Mesothelial cell of epicardium (in vitro differentiated cells): ENCODE measurements around the gene SMIM14. TPM values are rescaled to one million over a fixed set of nuclear protein-coding genes. Genes with fewer than 3 reads are reported as not detected.
A peak's percentile ranks its signal among the peaks of the same experiment; 100 is the strongest.

ENCODE experiments used
- DNase-seq, 2 experiments: peaks; one replicate each; pipeline ENCODE4 v3.0.0; 2021; ENCODE audit warnings: low spot score in 2 of 2; ENCODE audit not compliant: unreplicated experiment in 2 of 2
- H3K27ac Mint-ChIP-seq: 2 replicates; pipeline ENCODE4 v1.8.0; 2021; ENCODE audit warnings: mixed read lengths
- H3K27me3 Mint-ChIP-seq: 2 replicates; pipeline ENCODE4 v1.8.0; 2021; ENCODE audit warnings: low read depth, mixed read lengths
- H3K36me3 Mint-ChIP-seq: 2 replicates; pipeline ENCODE4 v1.8.0; 2021; ENCODE audit warnings: mixed read lengths
- H3K4me1 Mint-ChIP-seq: 2 replicates; pipeline ENCODE4 v1.8.0; 2021; ENCODE audit warnings: mixed read lengths
- H3K4me3 Mint-ChIP-seq: 2 replicates; pipeline ENCODE4 v1.8.0; 2021; ENCODE audit warnings: mild to moderate bottlenecking, moderate library complexity, mixed read lengths
- H3K9me3 Mint-ChIP-seq: 2 replicates; pipeline ENCODE4 v1.8.0; 2021; ENCODE audit warnings: mixed read lengths
- total RNA-seq: library from RNA; stranded (reverse); gene quantifications from 3 replicates; pipeline ENCODE4 v1.2.1, GENCODE V29; 2021
- TF ChIP-seq, protein P1 (sequence below): fragments of 200-600 bp; sonication (generic); IDR thresholded peaks from one replicate; pipeline ENCODE4 v1.5.0; 2021; ENCODE audit warnings: antibody characterized with exemption; ENCODE audit not compliant: unreplicated experiment

Gene SMIM14
- total RNA-seq, 1 donor from 2014 or later = 15.9 TPM

DNA sequence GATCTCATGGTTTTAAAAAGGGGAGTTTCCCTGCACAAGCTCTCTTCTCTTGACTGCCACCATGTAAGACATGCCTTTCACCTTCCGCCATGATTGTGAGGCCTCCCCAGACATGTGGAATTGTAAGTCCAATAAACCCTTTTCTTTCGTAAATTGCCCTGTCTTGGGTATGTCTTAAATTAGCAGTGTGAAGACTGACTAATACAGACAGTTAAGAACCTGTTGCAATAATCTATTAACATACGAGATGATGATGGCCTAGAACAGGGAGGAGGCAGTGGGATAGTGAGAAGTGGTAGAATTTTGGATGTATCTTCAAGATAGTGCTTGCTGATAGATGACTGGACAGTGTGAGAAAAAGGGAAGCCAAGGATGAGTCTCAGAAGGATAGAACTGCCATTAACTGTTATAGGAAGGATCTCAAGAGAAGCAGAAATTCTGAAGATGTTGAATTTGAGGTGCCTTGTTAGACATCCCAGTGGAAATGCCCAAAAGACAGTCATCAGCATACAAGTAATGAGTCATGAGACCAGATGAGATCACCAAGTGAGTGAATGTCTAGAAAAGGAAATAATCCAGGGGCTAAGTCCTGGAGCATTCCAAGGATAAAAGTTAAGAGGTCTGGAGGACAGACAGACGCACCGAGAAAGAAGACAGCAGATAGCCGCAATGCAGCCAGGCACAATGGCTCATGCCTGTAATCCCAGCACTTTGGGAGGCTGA lies 72.6 kb downstream of the SMIM14 start:
- DNase-seq = no peak
- peaks cover 10% of the 10 kb centered on the region for H3K4me1 Mint-ChIP-seq
- peaks cover 10% of the 10 kb centered on the region for H3K9me3 Mint-ChIP-seq
- no peak overlapping the region for H3K27ac Mint-ChIP-seq
- no peak overlapping the region for H3K4me3 Mint-ChIP-seq
- H3K36me3 Mint-ChIP-seq = peaks cover 19% of the 10 kb centered on the region
- TF ChIP-seq, protein P1, sequence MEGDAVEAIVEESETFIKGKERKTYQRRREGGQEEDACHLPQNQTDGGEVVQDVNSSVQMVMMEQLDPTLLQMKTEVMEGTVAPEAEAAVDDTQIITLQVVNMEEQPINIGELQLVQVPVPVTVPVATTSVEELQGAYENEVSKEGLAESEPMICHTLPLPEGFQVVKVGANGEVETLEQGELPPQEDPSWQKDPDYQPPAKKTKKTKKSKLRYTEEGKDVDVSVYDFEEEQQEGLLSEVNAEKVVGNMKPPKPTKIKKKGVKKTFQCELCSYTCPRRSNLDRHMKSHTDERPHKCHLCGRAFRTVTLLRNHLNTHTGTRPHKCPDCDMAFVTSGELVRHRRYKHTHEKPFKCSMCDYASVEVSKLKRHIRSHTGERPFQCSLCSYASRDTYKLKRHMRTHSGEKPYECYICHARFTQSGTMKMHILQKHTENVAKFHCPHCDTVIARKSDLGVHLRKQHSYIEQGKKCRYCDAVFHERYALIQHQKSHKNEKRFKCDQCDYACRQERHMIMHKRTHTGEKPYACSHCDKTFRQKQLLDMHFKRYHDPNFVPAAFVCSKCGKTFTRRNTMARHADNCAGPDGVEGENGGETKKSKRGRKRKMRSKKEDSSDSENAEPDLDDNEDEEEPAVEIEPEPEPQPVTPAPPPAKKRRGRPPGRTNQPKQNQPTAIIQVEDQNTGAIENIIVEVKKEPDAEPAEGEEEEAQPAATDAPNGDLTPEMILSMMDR = no peak
- H3K27me3 Mint-ChIP-seq = no peaks in the 10 kb centered on the region

DNA sequence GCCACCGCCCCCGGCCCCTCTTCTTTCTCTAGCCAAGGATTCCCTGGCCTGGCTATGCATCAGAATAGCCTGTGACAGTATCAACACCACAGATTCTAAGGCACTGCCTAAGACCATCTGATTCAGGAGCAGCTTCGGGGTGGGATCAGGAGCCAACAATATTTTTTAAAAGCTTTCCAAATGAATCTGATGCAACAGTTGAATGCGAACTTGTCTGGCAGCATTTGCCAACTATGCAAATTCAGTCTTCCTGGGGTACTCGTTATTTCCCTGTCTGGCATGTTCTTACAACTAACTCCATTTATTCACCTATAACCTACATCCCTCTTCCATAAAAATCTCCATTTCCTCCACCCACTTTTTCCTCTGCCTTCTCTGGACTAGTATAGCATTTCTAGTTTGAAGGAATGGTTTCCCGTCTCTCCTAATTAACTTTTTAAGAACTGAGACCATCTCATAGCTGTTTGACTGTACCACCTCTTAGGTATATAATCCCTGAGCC lies 75.3 kb downstream of the SMIM14 start:
- TF ChIP-seq, protein P1 = no peak
- Mint-ChIP-seq H3K27ac (no peak overlapping the region), H3K9me3 (peaks cover 10% of the 10 kb centered on the region), H3K36me3 (peaks cover 19% of the 10 kb centered on the region), H3K27me3 (no peaks in the 10 kb centered on the region), H3K4me1 (peaks cover 11% of the 10 kb centered on the region), H3K4me3 (no peak overlapping the region)
- DNase-seq = no peak

DNA sequence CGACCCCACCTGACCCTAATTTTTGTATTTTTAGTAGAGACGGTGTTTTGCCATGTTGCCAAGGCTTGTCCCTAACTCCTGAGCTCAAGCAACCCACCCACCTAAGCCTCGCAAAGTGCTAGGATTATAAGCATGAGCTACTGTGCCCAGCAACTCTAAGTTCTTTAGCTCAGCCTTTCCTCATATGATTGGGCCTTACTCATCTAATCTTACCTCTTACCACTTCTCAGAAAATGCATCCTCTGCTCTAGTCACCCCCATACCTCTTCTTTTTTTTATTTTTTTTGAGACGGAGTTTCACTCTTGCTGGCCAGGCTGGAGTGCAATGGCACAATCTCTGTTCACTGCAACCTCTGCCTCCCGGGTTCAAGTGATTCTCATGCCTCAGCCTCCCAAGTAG lies 75.9 kb downstream of the SMIM14 start:
- peaks cover 10% of the 10 kb centered on the region for H3K9me3 Mint-ChIP-seq
- no peaks in the 10 kb centered on the region for H3K27me3 Mint-ChIP-seq
- TF ChIP-seq, protein P1 = no peak
- DNase-seq = no peak
- no peak overlapping the region for H3K4me3 Mint-ChIP-seq
- peaks cover 19% of the 10 kb centered on the region for H3K36me3 Mint-ChIP-seq
- H3K4me1 Mint-ChIP-seq = peaks cover 12% of the 10 kb centered on the region
- H3K27ac Mint-ChIP-seq = no peak overlapping the region

DNA sequence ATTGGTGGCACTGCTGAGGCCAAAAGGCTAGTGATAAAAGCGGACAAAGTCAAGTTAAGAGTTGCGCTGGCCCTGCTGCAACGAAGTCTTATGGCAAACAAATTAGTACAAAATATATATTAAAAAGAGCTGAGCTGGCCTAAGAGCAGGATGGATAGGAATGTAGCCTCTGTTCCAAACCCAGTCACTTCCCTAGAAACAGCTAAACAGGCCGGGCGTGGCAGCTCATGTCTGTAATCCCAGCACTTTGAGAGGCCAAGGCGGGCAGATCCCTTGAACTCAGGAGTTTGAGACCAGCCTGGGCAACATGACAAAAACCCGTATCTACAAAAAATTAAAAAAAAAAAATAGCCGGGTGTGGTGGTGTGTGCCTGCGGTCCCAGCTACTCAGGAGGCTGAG lies 79.0 kb downstream of the SMIM14 start:
- Mint-ChIP-seq H3K36me3 (peaks cover 7% of the 10 kb centered on the region), H3K9me3 (no peaks in the 10 kb centered on the region), H3K4me3 (no peak overlapping the region), H3K4me1 (peaks cover 12% of the 10 kb centered on the region), H3K27me3 (no peaks in the 10 kb centered on the region), H3K27ac (peak overlapping the region; percentile 77)
- TF ChIP-seq, protein P1 = no peak
- DNase-seq = no peak

DNA sequence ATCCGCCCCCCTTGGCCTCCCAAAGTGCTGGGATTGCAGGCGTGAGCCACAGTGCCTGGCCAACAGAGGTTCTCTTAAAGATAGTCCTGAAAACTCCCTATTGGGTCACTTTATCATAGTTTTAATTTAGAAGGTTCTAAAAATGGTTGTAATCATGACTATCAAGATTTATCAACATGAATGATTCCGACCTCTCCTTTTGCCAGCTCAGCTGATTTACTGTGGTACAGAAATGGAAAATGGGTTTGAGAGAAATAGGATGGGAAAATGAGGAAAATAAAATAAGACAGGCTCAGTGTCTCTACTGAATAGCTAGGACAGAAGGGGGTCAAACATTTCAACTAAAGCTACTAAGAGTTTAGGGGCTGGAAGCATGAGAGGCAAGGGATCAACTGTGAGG lies 83.2 kb downstream of the SMIM14 start:
- no peaks in the 10 kb centered on the region for H3K9me3 Mint-ChIP-seq
- H3K27ac Mint-ChIP-seq = peak overlapping the region; percentile 20
- H3K36me3 Mint-ChIP-seq = peaks cover 8% of the 10 kb centered on the region
- no peak for DNase-seq
- H3K27me3 Mint-ChIP-seq = no peaks in the 10 kb centered on the region
- peaks cover 8% of the 10 kb centered on the region for H3K4me1 Mint-ChIP-seq
- TF ChIP-seq, protein P1 = no peak
- no peak overlapping the region for H3K4me3 Mint-ChIP-seq
